ENCODE results near the gene PCGF2.

DNA sequence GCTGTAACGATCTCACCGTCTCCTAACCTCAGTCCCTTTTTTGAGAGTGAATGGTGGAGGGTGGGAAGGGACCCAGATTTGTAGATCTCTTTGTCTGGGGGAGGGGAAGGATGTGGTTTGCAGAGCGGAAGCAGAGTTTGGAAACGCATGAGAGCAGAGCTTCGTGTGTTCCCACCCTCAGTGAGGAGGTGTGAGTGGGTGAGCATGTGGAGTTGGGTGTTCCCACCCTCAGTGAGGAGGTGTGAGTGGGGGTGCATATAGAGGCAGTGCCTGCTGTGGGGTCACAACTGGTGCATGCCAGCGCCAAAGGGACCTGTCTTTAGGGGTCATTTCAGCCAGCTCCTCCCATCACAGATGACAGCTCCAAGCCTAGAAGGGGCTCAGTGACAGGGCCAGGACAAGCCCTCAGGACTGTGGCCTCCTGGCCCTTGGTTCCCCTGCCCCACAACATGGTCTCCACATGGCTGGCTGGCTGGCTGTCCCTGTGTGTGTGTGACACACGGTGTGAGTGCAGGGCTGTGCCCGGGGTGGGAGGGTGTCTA is 19.8 kb downstream of the PCGF2 start:
- TF ChIP-seq CTCF (IDR thresholded peaks at IDR 0.05) (no peak), POLR2A (IDR thresholded peaks at IDR 0.05) (no peak), EP300 (IDR thresholded peaks at IDR 0.05) (peak in 1 of 2 donors; percentile 7)
